ENCODE data around the gene SEC61B.

DNA sequence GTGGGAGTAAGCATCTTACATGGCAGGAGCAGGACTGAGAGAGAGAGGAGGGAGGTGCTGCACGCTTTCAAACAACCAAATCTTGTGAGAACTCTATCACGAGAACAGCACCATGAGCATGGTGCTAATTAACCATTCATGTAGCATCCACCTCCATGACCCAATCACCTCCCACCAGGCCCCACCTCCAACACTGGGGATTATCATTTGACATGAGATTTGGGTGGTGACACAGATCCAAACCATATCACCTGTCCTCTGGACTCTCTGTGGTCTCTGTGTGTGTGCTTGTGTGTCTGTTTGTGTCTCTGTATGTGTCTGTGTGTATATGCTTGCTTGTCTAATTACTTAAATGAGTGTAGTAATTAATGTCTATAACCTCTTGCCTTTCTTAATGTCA lies 31.1 kb downstream of the SEC61B start:
- TF ChIP-seq FOXM1 (IDR thresholded peaks at IDR 0.05; ENCODE audit: borderline replicate concordance) (no peak), FOXA1 (IDR thresholded peaks at IDR 0.05) (no peak), TARDBP (IDR thresholded peaks at IDR 0.05) (no peak), SP1 (IDR thresholded peaks at IDR 0.05) (no peak), L3MBTL2 (conservative IDR thresholded peaks at IDR 0.05) (no peak), HDGF (IDR thresholded peaks at IDR 0.05; ENCODE audit: borderline replicate concordance) (no peak), SUZ12 (IDR thresholded peaks at IDR 0.05) (no peak), ELF4 (IDR thresholded peaks at IDR 0.05) (no peak), ARNT (IDR thresholded peaks at IDR 0.05) (no peak)
